Kidney (tissue), 22 donors: Measurements from ENCODE around the gene PEBP1. TPM values are rescaled to one million over a fixed set of nuclear protein-coding genes. Genes with fewer than 3 reads are reported as not detected.

Experiments used
- DNase-seq, 5 donors: peaks; one replicate each; pipeline ENCODE4 v3.0.0-alpha.2; 2013 to 2020
- FAIRE-seq: peaks from 2 replicates; lab custom pipeline; 2012; peaks lifted over from hg19 to GRCh38; lab: Jason Lieb, UNC
- H3K27ac ChIP-seq, 2 donors: one replicate each; pipeline ENCODE4 v1.7.0; 2013; ENCODE audit warnings: low read depth in 2 of 2, low read length in 2 of 2, inconsistent platforms in 1 of 2
- H3K27me3 ChIP-seq: one replicate; pipeline ENCODE4 v1.7.1; 2013; ENCODE audit warnings: low read length, inconsistent platforms; ENCODE audit not compliant: control insufficient read depth, insufficient read depth
- H3K36me3 ChIP-seq, 3 donors: one replicate each; pipeline versions ENCODE4 v1.7.0 to v1.7.1; 2013; ENCODE audit warnings: low read length in 3 of 3, control low read depth in 1 of 3, inconsistent platforms in 1 of 3; ENCODE audit not compliant: insufficient read depth in 3 of 3, control insufficient read depth in 2 of 3
- H3K4me1 ChIP-seq, 3 donors: one replicate each; pipeline versions ENCODE4 v1.7.0 to v1.7.1; 2013; ENCODE audit warnings: low read length in 3 of 3, inconsistent platforms in 1 of 3, low read depth in 1 of 3; ENCODE audit not compliant: control insufficient read depth in 2 of 3, insufficient read depth in 2 of 3
- H3K4me3 ChIP-seq, 3 donors: one replicate each; pipeline versions ENCODE4 v1.7.0 to v1.8.1; 2013; ENCODE audit warnings: low read length in 3 of 3, control low read depth in 1 of 3, inconsistent platforms in 1 of 3
- H3K9ac ChIP-seq, 3 donors: one replicate each; pipeline versions ENCODE4 v1.7.0 to v1.7.1; 2013; ENCODE audit warnings: low read length in 3 of 3, control low read depth in 1 of 3, inconsistent platforms in 1 of 3
- H3K9me3 ChIP-seq, 3 donors: one replicate each; pipeline versions ENCODE4 v1.7.0 to v1.7.1; 2013; ENCODE audit warnings: low read length in 3 of 3, control low read depth in 1 of 3, inconsistent platforms in 1 of 3; ENCODE audit not compliant: control insufficient read depth in 2 of 3, insufficient read depth in 1 of 3
- intact Hi-C: fragments of 100-400 bp; cut with DNase I; formaldehyde crosslinking; loops from one replicate; pipeline ENCODE4 v1.11.1; 2022
- long read RNA-seq, 10 donors: library from polyadenylated mRNA in 1 of 10; unstranded in 1 of 10; transcript quantifications; one replicate each; pipeline ENCODE4 v2.0.0 and lab custom pipeline, GENCODE V29; 2021 to 2026
- polyA plus RNA-seq: library from polyadenylated mRNA; stranded (reverse); fragments of 350-450 nt; fragmentation: Illumina TruSeq; extraction: RNeasy Lipid Tissue Mini Kit (QIAGEN cat#74804); gene quantifications from one replicate; pipeline ENCODE4 v1.2.3, GENCODE V29; 2014; ENCODE audit warnings: low read depth, low replicate concordance; ENCODE audit not compliant: insufficient read depth
- total RNA-seq: library from RNA; stranded (reverse); fragmentation: NEBNext Ultra II Directional; extraction: Animal tissue kit (Norgen Biotek cat#: 25700); gene quantifications from one replicate; pipeline ENCODE4 v1.2.1, GENCODE V29; 2021
- TF ChIP-seq, protein P1 (sequence below): IDR thresholded peaks from 3 replicates; pipeline ENCODE4 v1.5.1; 2012; ENCODE audit warnings: mild to moderate bottlenecking, moderate library complexity, borderline replicate concordance; ENCODE audit not compliant: insufficient read depth; ENCODE audit errors: extremely low read depth
- donor health status: control.
- donor health status: control.
- donor health status: control.
- donor health status: control.
- donor health status: control.
- donor health status: DM: yes; HTN: yes; CAD: no.
- donor health status: Normal renal cell carcinoma (clear cell type).

The PEBP1 gene
- total RNA-seq: 321 TPM
- 1,168 TPM for polyA plus RNA-seq
- long read RNA-seq, donor 1, transcript PEBP1-201 (4 exons, 1,697 nt): major isoform, 159 of 178 reads
- long read RNA-seq, donor 1, partial matches to known transcripts: 0 of 178 reads
- long read RNA-seq, donor 1, other reads (novel, unspliced or antisense): 19 of 178 reads
- long read RNA-seq, donor 2, transcript PEBP1-201 (4 exons, 1,697 nt): major isoform, 234 of 360 reads
- long read RNA-seq, donor 2, partial matches to known transcripts: 100 of 360 reads
- long read RNA-seq, donor 2, other reads (novel, unspliced or antisense): 26 of 360 reads
- long read RNA-seq, donor 3, transcript PEBP1-201 (4 exons, 1,697 nt): major isoform, 328 of 463 reads
- long read RNA-seq, donor 3, partial matches to known transcripts: 107 of 463 reads
- long read RNA-seq, donor 3, other reads (novel, unspliced or antisense): 28 of 463 reads
- long read RNA-seq, donor 4, transcript PEBP1-201 (4 exons, 1,697 nt): major isoform, 174 of 189 reads
- long read RNA-seq, donor 4, partial matches to known transcripts: 7 of 189 reads
- long read RNA-seq, donor 4, other reads (novel, unspliced or antisense): 8 of 189 reads
- long read RNA-seq, donor 5, transcript PEBP1-201 (4 exons, 1,697 nt): major isoform, 18 of 45 reads
- long read RNA-seq, donor 5, partial matches to known transcripts: 27 of 45 reads
- long read RNA-seq, donor 5, other reads (novel, unspliced or antisense): 0 of 45 reads
- long read RNA-seq, donor 6, transcript PEBP1-201 (4 exons, 1,697 nt): major isoform, 184 of 207 reads
- long read RNA-seq, donor 6, partial matches to known transcripts: 0 of 207 reads
- long read RNA-seq, donor 6, other reads (novel, unspliced or antisense): 23 of 207 reads
- long read RNA-seq, donor 7, transcript PEBP1-201 (4 exons, 1,697 nt): major isoform, 428 of 505 reads
- long read RNA-seq, donor 7, partial matches to known transcripts: 16 of 505 reads
- long read RNA-seq, donor 7, other reads (novel, unspliced or antisense): 61 of 505 reads
- long read RNA-seq, donor 8, transcript PEBP1-201 (4 exons, 1,697 nt): major isoform, 214 of 259 reads
- long read RNA-seq, donor 8, partial matches to known transcripts: 18 of 259 reads
- long read RNA-seq, donor 8, other reads (novel, unspliced or antisense): 27 of 259 reads
- long read RNA-seq, donor 9, transcript PEBP1-201 (4 exons, 1,697 nt): major isoform, 104 of 259 reads
- long read RNA-seq, donor 9, partial matches to known transcripts: 146 of 259 reads
- long read RNA-seq, donor 9, other reads (novel, unspliced or antisense): 9 of 259 reads
- long read RNA-seq, donor 10, transcript PEBP1-201 (4 exons, 1,697 nt): major isoform, 150 of 181 reads
- long read RNA-seq, donor 10, partial matches to known transcripts: 18 of 181 reads
- long read RNA-seq, donor 10, other reads (novel, unspliced or antisense): 13 of 181 reads

GRCh38 chr12:118135788-118136558 lies at the start of gene PEBP1:
TSS of gene PEBP1 (plus strand) at chr12:118136124. CDS start at chr12:118136210, 86 bp downstream.
- no peaks in the 10 kb centered on the region for H3K9me3 ChIP-seq
- TF ChIP-seq, protein P1, sequence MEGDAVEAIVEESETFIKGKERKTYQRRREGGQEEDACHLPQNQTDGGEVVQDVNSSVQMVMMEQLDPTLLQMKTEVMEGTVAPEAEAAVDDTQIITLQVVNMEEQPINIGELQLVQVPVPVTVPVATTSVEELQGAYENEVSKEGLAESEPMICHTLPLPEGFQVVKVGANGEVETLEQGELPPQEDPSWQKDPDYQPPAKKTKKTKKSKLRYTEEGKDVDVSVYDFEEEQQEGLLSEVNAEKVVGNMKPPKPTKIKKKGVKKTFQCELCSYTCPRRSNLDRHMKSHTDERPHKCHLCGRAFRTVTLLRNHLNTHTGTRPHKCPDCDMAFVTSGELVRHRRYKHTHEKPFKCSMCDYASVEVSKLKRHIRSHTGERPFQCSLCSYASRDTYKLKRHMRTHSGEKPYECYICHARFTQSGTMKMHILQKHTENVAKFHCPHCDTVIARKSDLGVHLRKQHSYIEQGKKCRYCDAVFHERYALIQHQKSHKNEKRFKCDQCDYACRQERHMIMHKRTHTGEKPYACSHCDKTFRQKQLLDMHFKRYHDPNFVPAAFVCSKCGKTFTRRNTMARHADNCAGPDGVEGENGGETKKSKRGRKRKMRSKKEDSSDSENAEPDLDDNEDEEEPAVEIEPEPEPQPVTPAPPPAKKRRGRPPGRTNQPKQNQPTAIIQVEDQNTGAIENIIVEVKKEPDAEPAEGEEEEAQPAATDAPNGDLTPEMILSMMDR: no peak
- peaks cover 5 to 22% (median 16%) of the 10 kb centered on the region in 3 donors for H3K36me3 ChIP-seq
- peak within 1 kb of the TSS; percentile 89 to 95 for H3K27ac ChIP-seq
- intact Hi-C loops: no loop called here
- peaks cover 0 to 17% (median 0%) of the 10 kb centered on the region in 3 donors for H3K4me1 ChIP-seq
- peak within 1 kb of the TSS; percentile 50 to 70 (median 63) for H3K4me3 ChIP-seq
- peak within 1 kb of the TSS; percentile 56 to 98 (median 90) for H3K9ac ChIP-seq
- no peak for FAIRE-seq
- DNase-seq: peak; percentile 95 to 99 (median 95)
- H3K27me3 ChIP-seq: no peaks in the 10 kb centered on the region

DNA sequence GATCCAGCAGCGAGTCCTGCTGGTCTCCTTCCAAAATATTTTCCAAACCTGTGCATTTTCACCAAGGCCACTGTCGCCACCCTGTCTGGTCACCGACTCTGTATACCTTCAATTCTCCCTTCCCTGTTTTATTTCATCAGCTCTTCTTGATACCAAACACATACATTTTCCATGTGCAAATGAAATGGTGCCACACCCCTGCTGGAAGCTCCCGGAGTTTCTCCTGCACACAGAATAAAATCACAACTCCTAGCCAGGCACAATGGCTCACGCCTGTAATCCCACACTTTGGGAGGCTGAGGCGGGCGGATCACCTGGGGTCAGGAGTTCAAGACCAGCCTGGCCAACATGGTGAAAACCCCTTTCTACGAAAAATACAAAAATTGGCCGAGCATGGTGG lies 46.1 kb upstream of the PEBP1 start:
- DNase-seq (no peak), FAIRE-seq (no peak)
- intact Hi-C loops: no loop called here
- H3K4me3 ChIP-seq: no peak overlapping the region
- TF ChIP-seq, protein P1: no peak
- H3K27me3 ChIP-seq: no peaks in the 10 kb centered on the region
- no peaks in the 10 kb centered on the region for H3K4me1 ChIP-seq
- no peaks in the 10 kb centered on the region for H3K9me3 ChIP-seq
- H3K27ac ChIP-seq: no peak overlapping the region
- H3K36me3 ChIP-seq: no peaks in the 10 kb centered on the region
- no peak overlapping the region for H3K9ac ChIP-seq

- Histone ChIP-seq H3K9ac (no peak overlapping the region), H3K4me1 (no peaks in the 10 kb centered on the region), H3K27ac (no peak overlapping the region), H3K36me3 (no peaks in the 10 kb centered on the region), H3K4me3 (no peak overlapping the region), H3K9me3 (no peaks in the 10 kb centered on the region), H3K27me3 (no peaks in the 10 kb centered on the region)
- intact Hi-C loops: no loop called here
- no peak for DNase-seq
- TF ChIP-seq, protein P1: no peak
- no peak for FAIRE-seq
These were observed 41.9 kb upstream of the PEBP1 start for GRCh38 chr12:118094039-118094438.
